Measurements from ENCODE around the gene TSEN15.

The TSEN15 gene

DNA sequence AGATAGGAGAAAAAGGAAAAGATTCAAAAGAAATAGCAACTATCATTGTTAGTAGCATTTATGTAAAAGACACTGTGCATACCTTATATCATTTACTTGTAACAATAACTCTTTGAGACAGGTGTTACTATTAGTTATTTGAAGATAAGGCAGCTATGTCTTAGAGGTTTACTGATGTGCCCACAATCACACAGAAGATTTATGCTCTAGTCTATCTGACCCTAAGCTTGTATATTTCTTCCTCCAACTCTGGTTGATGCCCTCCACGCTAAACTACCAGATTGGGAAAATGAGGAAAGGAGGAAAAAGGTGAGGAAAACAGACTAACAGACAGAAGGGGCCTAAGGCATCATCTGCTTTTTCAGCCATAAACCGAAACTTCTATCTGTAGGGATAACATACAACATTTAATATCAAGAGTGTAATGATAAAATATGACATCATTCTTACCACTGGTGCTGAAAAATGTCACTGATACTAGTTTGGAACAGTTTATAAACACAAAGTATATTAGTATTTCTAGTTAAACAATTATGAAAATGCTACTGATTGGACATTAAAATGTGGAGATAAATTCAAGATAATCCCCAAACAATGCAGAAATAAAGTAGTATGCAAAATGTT, 19.1 kb upstream of the TSEN15 start:
- Histone ChIP-seq H3K4me3 (ENCODE audit: low read depth, low read length) (no peak overlapping the region), H3K27ac (no peak overlapping the region), H3K9me3 (ENCODE audit: severe bottlenecking) (no peaks in the 10 kb centered on the region), H3K27me3 (ENCODE audit: insufficient read depth, low read depth, severe bottlenecking) (no peaks in the 10 kb centered on the region), H3K36me3 (no peaks in the 10 kb centered on the region)
- TF ChIP-seq, protein P1, sequence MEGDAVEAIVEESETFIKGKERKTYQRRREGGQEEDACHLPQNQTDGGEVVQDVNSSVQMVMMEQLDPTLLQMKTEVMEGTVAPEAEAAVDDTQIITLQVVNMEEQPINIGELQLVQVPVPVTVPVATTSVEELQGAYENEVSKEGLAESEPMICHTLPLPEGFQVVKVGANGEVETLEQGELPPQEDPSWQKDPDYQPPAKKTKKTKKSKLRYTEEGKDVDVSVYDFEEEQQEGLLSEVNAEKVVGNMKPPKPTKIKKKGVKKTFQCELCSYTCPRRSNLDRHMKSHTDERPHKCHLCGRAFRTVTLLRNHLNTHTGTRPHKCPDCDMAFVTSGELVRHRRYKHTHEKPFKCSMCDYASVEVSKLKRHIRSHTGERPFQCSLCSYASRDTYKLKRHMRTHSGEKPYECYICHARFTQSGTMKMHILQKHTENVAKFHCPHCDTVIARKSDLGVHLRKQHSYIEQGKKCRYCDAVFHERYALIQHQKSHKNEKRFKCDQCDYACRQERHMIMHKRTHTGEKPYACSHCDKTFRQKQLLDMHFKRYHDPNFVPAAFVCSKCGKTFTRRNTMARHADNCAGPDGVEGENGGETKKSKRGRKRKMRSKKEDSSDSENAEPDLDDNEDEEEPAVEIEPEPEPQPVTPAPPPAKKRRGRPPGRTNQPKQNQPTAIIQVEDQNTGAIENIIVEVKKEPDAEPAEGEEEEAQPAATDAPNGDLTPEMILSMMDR (IDR thresholded peaks at IDR 0.05; ENCODE audit: low read depth, low read length), result no peak
- DNase-seq, result no peak

DNA sequence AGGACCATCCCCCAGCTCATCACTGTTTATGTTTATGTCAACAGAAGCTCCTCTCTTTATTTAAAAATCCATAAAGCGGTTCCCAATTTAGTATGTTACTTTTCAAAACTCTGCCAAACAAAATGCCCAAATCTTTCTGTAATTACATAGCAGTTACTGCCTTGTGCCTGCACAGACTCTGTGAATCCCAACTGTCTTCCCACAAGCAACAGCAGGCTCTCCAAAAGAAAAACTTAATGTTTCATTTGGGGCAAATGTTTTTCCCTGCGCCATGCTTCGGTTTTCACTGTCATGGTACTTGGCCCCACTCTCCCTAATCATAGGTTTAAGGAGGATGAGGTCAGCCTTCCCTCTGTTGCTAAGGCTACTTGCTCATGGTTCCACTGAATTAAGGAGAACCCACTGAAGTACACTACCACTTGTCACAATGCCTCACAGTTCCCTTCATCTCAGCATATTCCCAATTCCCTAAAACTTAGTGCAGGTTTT, 18.6 kb upstream of the TSEN15 start:
- H3K36me3 ChIP-seq, result no peaks in the 10 kb centered on the region
- no peak overlapping the region for H3K27ac ChIP-seq
- DNase-seq, result no peak
- no peaks in the 10 kb centered on the region for H3K9me3 ChIP-seq (ENCODE audit: severe bottlenecking)
- H3K27me3 ChIP-seq (ENCODE audit: insufficient read depth, low read depth, severe bottlenecking), result no peaks in the 10 kb centered on the region
- H3K4me3 ChIP-seq (ENCODE audit: low read depth, low read length), result no peak overlapping the region
- TF ChIP-seq, protein P1 (IDR thresholded peaks at IDR 0.05; ENCODE audit: low read depth, low read length), result no peak

DNA sequence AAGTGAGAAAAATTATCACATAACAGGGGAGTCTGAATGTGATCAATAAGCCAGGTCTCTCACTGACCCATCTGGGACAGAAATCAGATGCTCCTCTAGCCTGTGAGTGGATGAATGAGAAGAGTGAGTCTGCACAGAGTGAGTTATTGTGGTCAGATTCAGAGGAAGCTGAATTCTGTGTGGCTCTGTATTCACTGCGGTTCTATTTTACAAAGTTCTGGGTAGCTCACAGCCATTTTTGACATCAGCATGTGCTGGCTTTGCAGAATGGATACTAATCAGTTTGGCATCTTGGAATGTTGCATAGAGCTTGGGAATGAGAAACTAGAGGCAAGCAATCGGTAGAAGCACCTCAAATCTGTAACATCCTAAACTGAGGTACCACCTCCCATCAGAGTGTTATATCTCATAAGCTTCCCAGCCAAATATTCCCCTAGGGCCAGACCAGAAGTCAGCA, 17.8 kb upstream of the TSEN15 start:
- no peak for DNase-seq
- Histone ChIP-seq H3K4me3 (ENCODE audit: low read depth, low read length) (no peak overlapping the region), H3K36me3 (no peaks in the 10 kb centered on the region), H3K27me3 (ENCODE audit: insufficient read depth, low read depth, severe bottlenecking) (no peaks in the 10 kb centered on the region), H3K27ac (no peak overlapping the region), H3K9me3 (ENCODE audit: severe bottlenecking) (no peaks in the 10 kb centered on the region)
- TF ChIP-seq, protein P1 (IDR thresholded peaks at IDR 0.05; ENCODE audit: low read depth, low read length), result no peak

DNA sequence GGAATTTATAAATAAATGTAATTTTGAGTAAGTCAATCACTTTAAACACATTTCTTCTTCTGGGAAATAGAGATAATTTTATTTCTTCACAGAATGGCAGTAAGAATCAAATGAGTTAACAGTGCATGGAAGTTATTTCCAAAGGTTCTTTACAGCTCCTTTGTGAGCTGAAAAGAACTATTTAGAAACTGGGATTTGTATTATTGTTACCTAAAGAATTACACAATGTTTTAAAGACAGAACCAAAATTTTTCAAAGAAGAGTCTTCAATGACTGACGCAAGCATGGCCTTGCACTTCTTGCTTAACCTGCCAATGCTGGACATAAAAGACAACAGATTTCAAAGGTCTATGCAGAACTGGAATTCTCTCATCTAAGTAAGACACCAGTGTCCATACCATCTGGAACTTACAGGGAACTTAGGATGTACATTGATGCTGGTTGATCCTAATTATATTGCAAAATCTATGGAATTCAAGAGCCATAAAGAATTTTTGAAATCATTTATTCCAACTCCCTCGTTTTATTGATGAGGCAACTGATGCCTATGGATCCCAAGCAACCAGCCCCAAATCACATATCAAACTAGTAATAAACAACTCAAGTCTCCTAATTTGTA, 16.7 kb upstream of the TSEN15 start:
- Histone ChIP-seq H3K27me3 (ENCODE audit: insufficient read depth, low read depth, severe bottlenecking) (no peaks in the 10 kb centered on the region), H3K4me3 (ENCODE audit: low read depth, low read length) (no peak overlapping the region), H3K27ac (no peak overlapping the region), H3K36me3 (no peaks in the 10 kb centered on the region), H3K9me3 (ENCODE audit: severe bottlenecking) (no peaks in the 10 kb centered on the region)
- TF ChIP-seq, protein P1 (IDR thresholded peaks at IDR 0.05; ENCODE audit: low read depth, low read length), result no peak
- no peak for DNase-seq

DNA sequence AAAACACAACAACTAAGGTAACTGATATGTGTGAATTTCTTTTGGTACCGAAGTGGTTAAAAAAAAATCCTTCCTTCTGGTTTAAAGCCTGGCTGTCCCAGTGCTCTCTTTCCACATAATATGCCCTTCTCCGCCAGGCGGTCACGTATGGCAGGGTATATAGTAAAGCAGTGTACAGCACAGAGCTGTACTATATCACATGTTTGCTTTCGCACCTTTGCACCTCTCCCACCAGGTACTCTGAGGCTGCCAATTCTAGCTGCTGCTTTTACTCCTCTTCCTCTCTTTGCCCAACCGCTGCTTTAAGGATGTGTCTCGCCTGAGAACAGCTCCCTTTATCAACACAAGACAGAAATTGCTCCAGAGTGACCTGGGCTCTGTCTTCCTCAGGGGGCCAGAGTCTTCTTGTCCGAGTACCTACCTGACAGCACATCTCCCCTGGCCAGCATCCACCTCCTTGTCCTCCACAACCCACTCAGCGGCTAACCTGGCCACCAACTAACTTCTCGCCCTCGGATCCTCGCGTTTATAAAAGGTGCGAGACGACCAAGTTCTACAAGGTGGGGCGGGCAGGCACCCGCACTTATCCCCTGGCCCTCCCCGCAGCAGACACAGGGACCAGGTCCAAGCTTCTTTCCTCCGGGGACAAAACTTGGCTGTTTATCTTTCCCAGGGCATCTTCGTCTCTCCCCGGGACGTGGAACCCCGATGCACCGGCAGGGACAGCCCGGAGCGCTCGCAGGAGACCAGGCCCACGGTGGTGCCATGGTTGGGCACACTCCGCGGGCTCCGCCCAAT, 15.6 kb upstream of the TSEN15 start:
- Histone ChIP-seq H3K27ac (no peak overlapping the region), H3K4me3 (ENCODE audit: low read depth, low read length) (peak overlapping the region; percentile 68)
- TF ChIP-seq, protein P1 (IDR thresholded peaks at IDR 0.05; ENCODE audit: low read depth, low read length), result no peak

More for the DNA sequence above, 15.6 kb upstream of the TSEN15 start:
- H3K36me3 ChIP-seq, result no peaks in the 10 kb centered on the region
- H3K27me3 ChIP-seq (ENCODE audit: insufficient read depth, low read depth, severe bottlenecking), result no peaks in the 10 kb centered on the region
- peak; percentile 52 for DNase-seq
- no peaks in the 10 kb centered on the region for H3K9me3 ChIP-seq (ENCODE audit: severe bottlenecking)

All from WERI-Rb-1 (cell line).